Erythroblast (primary cell): Measurements from ENCODE around the gene CYBRD1.

Source experiments
- DNase-seq, 2 experiments: peaks; one replicate each; lab custom pipeline; 2025; lab: John Stamatoyannopoulos, UW
- GATA1 ChIP-seq: IDR thresholded peaks from 2 replicates; pipeline ENCODE4 v1.6.1; 2011; ENCODE audit warnings: low read depth, mild to moderate bottlenecking, control low read depth, low read length, moderate library complexity
- POLR2A ChIP-seq: IDR thresholded peaks from 2 replicates; pipeline ENCODE4 v1.6.1; 2011; ENCODE audit warnings: mild to moderate bottlenecking, low read length

CYBRD1 gene

DNA sequence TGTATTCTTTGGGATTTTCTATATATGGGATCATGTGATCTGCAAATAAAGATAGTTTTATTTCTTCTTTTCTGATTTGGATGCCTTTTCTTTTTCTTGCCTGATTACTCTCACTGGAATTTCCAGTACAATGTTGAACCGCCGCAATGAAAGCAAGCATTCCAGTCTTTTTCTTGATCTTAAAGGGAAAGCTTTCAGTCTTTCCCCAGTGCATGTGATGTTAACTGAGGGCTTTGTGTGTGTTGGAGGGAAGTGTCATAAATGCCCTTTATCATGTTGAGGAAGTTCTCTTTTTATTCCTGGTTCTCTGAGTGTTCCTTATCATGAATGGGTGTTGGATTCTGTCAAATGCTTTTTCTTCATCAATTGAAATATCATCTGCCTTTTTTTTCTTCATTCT lies 16.9 kb upstream of the CYBRD1 start:
- TF ChIP-seq GATA1 (no peak), POLR2A (no peak)
- no peak for DNase-seq

DNA sequence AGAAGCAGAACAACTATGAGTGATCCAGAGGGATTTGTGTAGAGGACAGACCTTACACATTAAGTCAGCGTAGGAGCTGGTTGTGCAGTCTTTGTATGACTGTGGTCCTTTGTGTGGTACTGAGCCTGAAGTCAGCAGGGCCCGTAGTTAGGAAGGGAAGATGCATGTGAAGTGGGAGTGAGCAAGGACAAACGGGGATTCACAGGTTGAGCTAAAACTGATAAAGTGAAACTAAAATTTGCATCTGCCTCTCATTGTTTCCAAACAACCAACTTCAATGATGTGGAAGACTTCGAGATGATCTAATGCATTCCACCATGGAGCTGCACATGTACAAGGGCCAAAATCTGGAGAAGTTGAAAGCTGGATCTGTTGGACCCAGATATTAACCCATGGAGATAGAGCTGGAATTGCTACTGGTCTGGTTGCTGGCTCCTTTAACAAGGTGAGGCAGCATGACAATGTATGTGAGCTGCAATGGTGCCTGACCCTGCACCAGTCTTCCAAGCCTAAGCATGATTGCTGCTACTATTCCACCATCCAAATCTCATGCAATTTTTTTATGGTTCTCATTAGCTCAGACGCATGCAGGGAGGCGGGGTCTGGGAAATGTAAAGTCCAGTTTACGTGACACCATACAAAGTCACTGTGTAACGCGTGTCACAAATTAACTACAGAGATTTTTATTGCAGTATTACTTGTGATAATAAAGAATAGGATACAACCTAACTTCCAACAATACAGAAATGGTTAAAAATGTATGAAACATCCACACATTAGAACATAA lies 12.1 kb upstream of the CYBRD1 start:
- no peak for DNase-seq
- TF ChIP-seq GATA1 (no peak), POLR2A (no peak)

GRCh38 chr2:171512014-171512413 lies 10.3 kb upstream of the CYBRD1 start:
- TF ChIP-seq POLR2A (no peak), GATA1 (no peak)
- peak in 1 of 2 experiments; percentile 30 for DNase-seq

GRCh38 chr2:171512683-171513195 lies 9.5 kb upstream of the CYBRD1 start:
- TF ChIP-seq GATA1 = no peak
- no peak for TF ChIP-seq POLR2A
- DNase-seq = peak; percentile 39 to 65

- DNase-seq = peak; percentile 65 to 90
- TF ChIP-seq POLR2A = peak; percentile 22
- TF ChIP-seq GATA1 = no peak
Observed at GRCh38 chr2:171513719-171514160, 8.5 kb upstream of the CYBRD1 start.

- peak; percentile 45 to 72 for DNase-seq
- TF ChIP-seq POLR2A = no peak
- TF ChIP-seq GATA1 = no peak
Observed at GRCh38 chr2:171514908-171515582, 7.2 kb upstream of the CYBRD1 start.

GRCh38 chr2:171515672-171516298 lies 6.5 kb upstream of the CYBRD1 start:
- no peak for TF ChIP-seq POLR2A
- no peak for TF ChIP-seq GATA1
- peak in 1 of 2 experiments; percentile 17 for DNase-seq

DNA sequence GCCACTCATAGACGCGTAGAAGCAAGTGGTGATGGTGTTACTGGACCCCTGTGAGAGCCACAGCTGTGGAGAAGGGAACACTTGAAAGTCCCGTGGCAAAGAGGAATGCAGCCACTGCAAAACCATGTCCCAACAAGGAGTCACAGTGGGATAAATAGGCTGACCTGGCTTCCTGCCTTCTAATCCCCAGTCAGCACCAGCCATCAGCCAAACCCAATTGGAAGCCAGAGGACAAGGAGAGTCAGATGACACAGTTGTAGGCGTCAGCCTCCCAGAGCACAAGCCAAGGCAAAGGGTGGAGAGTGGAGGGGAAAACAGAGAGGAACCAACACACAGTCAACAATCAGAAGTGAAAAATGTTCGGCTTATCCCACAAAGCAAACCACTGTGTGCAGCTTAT lies 5.5 kb upstream of the CYBRD1 start:
- DNase-seq = no peak
- TF ChIP-seq GATA1 = no peak
- no peak for TF ChIP-seq POLR2A

GRCh38 chr2:171520471-171520870 lies 1.8 kb upstream of the CYBRD1 start:
- DNase-seq = peak; percentile 15 to 25
- TF ChIP-seq GATA1 (no peak), POLR2A (no peak)

- DNase-seq = peak; percentile 74 to 88
- TF ChIP-seq GATA1 (no peak), POLR2A (no peak)
Observed at GRCh38 chr2:171521361-171522051, 768 bp upstream of the CYBRD1 start.

- TF ChIP-seq POLR2A (no peak), GATA1 (no peak)
- DNase-seq = peak; percentile 71 to 77
Observed at GRCh38 chr2:171522788-171523087, 464 bp downstream of the CYBRD1 start.

- peak; percentile 80 to 82 for DNase-seq
- TF ChIP-seq POLR2A = no peak
- TF ChIP-seq GATA1 = no peak
Observed at GRCh38 chr2:171523088-171524017, 1.1 kb downstream of the CYBRD1 start.

DNA sequence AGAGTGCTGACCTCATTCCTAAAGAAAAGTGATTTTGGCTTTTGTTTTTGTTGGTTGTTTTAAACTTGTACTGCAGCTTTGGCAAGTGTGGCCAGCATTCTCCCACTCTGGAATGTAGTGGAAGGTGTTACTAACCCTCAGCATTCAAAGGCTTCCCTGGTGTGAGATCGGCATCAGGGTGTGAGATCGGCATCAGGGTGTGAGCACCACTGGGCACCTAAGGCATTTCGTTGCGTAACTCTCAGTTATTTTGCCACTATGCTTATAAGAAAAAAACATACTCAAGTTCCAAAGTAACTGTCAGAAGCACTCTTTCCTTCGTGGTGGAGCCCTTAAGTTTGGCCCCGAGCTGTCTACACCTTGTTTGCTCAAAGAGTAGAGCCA lies 1.7 kb downstream of the CYBRD1 start:
- no peak for TF ChIP-seq GATA1
- TF ChIP-seq POLR2A = no peak
- peak; percentile 33 to 54 for DNase-seq
